Parathyroid adenoma (tissue), 2 donors: ENCODE results near the gene DCAF16.

ENCODE experiments used
- H2AFZ ChIP-seq: fragments of 300-600 bp; sonication (generic); one replicate; pipeline ENCODE4 v1.7.0; 2017; ENCODE audit warnings: antibody characterized with exemption, mild to moderate bottlenecking
- H3K27ac ChIP-seq: fragments of 300-600 bp; sonication (generic); one replicate; pipeline ENCODE4 v1.7.0; 2017
- H3K27me3 ChIP-seq: fragments of 300-600 bp; sonication (generic); one replicate; pipeline ENCODE4 v1.7.0; 2017; ENCODE audit warnings: low read length; ENCODE audit not compliant: control insufficient read depth, insufficient read depth
- H3K36me3 ChIP-seq: fragments of 300-600 bp; sonication (generic); one replicate; pipeline ENCODE4 v1.7.0; 2017; ENCODE audit warnings: low read length; ENCODE audit not compliant: control insufficient read depth, insufficient read depth
- H3K4me1 ChIP-seq: fragments of 300-600 bp; sonication (generic); one replicate; pipeline ENCODE4 v1.7.0; 2017; ENCODE audit warnings: control low read depth
- H3K4me2 ChIP-seq: fragments of 300-600 bp; sonication (generic); one replicate; pipeline ENCODE4 v1.7.0; 2017; ENCODE audit warnings: low read length
- H3K4me3 ChIP-seq: fragments of 300-600 bp; sonication (generic); one replicate; pipeline ENCODE4 v1.7.0; 2017; ENCODE audit warnings: low read depth, low read length
- H3K79me2 ChIP-seq: fragments of 300-600 bp; sonication (generic); one replicate; pipeline ENCODE4 v1.7.0; 2017; ENCODE audit warnings: control low read depth
- H3K9ac ChIP-seq: fragments of 300-600 bp; sonication (generic); one replicate; pipeline ENCODE4 v1.7.0; 2017; ENCODE audit warnings: mild to moderate bottlenecking
- H3K9me3 ChIP-seq: fragments of 300-600 bp; sonication (generic); one replicate; pipeline ENCODE4 v1.7.0; 2017; ENCODE audit warnings: low read length; ENCODE audit not compliant: control insufficient read depth
- CTCF ChIP-seq: fragments of 300-600 bp; sonication (generic); IDR thresholded peaks from one replicate; pipeline ENCODE4 v1.7.0; 2017; ENCODE audit warnings: antibody characterized with exemption, mild to moderate bottlenecking
- donor health status: primary hyperparathyroidism.

Gene DCAF16

DNA sequence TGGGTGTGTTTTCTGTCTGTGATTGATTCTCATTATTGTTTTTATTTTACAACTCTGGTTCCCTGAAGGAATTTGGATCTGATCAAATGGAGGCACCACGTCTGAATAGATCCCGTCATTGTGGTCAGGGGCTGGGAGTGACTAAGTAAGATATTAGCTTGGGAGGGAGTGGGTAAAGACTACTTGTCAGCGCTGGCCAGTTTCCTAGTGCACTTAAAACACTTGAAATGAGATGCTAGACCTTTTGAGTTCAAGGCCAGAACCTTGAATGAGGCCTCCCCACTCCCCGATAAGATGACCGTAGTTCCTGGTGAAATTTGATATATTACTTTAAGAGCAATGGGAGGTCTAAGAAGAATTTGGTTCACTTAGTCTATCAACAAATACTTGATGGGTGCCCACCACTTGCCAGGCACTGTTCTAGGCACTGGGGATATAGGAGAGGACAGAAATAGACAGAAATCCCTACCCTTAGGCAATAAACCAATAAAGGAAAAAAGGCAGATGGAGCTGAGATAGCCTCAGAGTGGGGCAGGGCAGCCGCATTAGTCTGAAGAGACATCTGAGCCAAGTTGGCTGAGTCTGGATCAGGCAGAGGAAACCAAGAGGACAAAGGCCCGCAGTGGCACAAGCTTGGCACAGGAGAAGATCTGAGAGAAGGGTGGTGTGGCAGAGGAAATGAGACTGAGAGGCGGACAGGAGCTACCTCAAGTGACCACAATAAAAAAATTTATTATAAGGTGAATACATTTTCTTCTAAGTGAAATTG, 41.0 kb downstream of the DCAF16 start:
- Histone ChIP-seq H3K27me3 (no peaks in the 10 kb centered on the region), H3K4me1 (no peaks in the 10 kb centered on the region), H3K9me3 (no peaks in the 10 kb centered on the region), H3K36me3 (no peaks in the 10 kb centered on the region), H3K27ac (no peak overlapping the region), H2AFZ (no peak overlapping the region), H3K4me3 (no peak overlapping the region), H3K79me2 (no peaks in the 10 kb centered on the region), H3K9ac (no peak overlapping the region), H3K4me2 (no peak overlapping the region)
- TF ChIP-seq CTCF: no peak

- no peaks in the 10 kb centered on the region for H3K27me3 ChIP-seq
- no peaks in the 10 kb centered on the region for H3K79me2 ChIP-seq
- no peak overlapping the region for H3K27ac ChIP-seq
- no peak overlapping the region for H3K4me3 ChIP-seq
- H3K9ac ChIP-seq: no peak overlapping the region
- no peaks in the 10 kb centered on the region for H3K9me3 ChIP-seq
- no peak overlapping the region for H3K4me2 ChIP-seq
- no peak for TF ChIP-seq CTCF
- H3K36me3 ChIP-seq: no peaks in the 10 kb centered on the region
- H2AFZ ChIP-seq: no peak overlapping the region
- no peaks in the 10 kb centered on the region for H3K4me1 ChIP-seq
These were observed 43.6 kb downstream of the DCAF16 start for GRCh38 chr4:17766826-17767458.

DNA sequence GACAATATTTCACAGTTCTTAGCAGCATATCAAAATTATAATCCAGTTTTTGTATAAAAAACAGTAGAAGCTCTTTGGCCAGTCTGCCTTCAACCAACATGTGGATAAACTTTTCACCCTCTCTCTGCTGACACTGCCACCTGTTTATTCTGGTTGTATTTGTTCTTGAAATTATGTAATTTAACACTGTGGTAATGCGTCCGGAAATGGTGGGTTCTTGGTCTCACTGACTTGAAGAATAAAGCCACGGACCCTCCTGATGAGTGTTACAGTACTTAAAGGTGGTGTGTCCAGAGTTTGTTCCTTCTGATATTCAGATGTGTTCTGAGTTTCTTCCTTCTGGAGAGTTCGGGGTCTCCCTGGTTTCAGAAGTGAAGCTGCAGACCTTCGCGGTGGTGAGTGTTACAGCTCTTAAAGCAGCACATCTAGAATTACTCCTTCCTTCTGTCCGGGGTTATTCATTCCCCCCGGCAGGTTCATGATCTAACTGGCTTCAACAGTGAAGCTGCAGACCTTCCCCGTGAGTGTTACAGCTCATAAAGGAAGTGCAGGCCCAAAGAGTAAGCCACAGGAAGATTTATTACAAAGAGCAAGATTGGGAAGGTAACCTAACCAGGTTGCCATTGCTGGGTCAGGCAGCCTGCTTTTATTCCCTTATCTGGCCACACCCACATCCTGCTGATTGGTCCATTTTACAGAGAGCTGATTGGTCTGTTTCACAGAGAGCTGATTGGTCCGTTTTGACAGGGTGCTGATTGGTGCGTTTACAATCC, 44.9 kb downstream of the DCAF16 start:
- no peaks in the 10 kb centered on the region for H3K27me3 ChIP-seq
- no peak overlapping the region for H2AFZ ChIP-seq
- no peak overlapping the region for H3K9ac ChIP-seq
- H3K4me3 ChIP-seq: no peak overlapping the region
- no peaks in the 10 kb centered on the region for H3K4me1 ChIP-seq
- no peak overlapping the region for H3K27ac ChIP-seq
- H3K79me2 ChIP-seq: no peaks in the 10 kb centered on the region
- no peaks in the 10 kb centered on the region for H3K9me3 ChIP-seq
- no peak for TF ChIP-seq CTCF
- H3K4me2 ChIP-seq: no peak overlapping the region
- H3K36me3 ChIP-seq: no peaks in the 10 kb centered on the region

- H3K27ac ChIP-seq: no peak overlapping the region
- H3K4me3 ChIP-seq: no peak overlapping the region
- no peak overlapping the region for H3K4me2 ChIP-seq
- H3K79me2 ChIP-seq: no peaks in the 10 kb centered on the region
- no peak for TF ChIP-seq CTCF
- no peaks in the 10 kb centered on the region for H3K36me3 ChIP-seq
- no peak overlapping the region for H3K9ac ChIP-seq
- no peaks in the 10 kb centered on the region for H3K27me3 ChIP-seq
- H2AFZ ChIP-seq: no peak overlapping the region
- H3K9me3 ChIP-seq: no peaks in the 10 kb centered on the region
- no peaks in the 10 kb centered on the region for H3K4me1 ChIP-seq
These were observed 46.6 kb downstream of the DCAF16 start for GRCh38 chr4:17763931-17764330.
